HG03103 (cell line): ENCODE measurements around the gene MID1.

Experiments
- ATAC-seq: cut with Tn5 transposase; IDR thresholded peaks from one replicate; pipeline ENCODE4 v1.9.1; 2021; ENCODE audit warnings: low read depth; ENCODE audit not compliant: unreplicated experiment

Gene MID1

DNA sequence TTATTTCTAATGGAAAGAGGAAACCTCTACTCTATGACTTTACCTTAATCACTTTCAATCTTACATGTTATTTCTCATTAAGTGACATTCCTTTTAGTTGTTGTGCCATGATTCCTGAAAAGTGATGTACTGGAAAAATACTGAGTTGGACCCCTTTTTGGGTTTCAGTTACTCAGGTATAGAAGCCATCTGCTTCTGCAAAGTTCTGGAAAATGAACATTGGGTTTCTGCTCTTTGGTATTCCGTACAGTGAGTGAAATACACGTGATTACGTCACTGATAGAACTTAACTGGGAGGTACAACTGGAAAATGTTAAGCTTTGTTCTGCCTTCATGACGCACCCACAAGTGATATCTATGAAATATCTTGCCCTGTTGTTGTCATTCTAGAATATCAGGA lies 114.7 kb downstream of the MID1 start:
- ATAC-seq: no peak

GRCh38 chrX:10502961-10503360 lies 117.4 kb downstream of the MID1 start:
- ATAC-seq: no peak

DNA sequence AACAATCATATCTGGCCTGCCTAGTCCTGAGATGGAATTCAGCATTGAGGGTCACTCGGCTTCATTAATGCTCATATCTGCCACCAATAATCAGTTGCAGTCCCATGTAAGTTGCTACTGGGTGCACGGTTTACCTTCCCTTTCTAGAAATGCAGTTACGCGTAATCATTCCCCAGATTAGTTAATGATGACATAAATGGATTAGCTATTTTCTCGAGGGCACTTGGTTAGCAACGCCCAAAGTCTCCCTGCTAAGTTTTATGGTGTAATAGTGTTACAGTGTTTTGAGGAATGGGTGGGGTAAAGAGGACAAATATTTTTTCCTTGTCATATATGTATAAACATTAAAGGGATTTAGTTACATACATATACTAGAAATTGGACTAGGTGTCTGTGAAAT lies 118.8 kb downstream of the MID1 start:
- ATAC-seq: no peak

- ATAC-seq: no peak
These were observed 123.9 kb downstream of the MID1 start for GRCh38 chrX:10496345-10496965.

DNA sequence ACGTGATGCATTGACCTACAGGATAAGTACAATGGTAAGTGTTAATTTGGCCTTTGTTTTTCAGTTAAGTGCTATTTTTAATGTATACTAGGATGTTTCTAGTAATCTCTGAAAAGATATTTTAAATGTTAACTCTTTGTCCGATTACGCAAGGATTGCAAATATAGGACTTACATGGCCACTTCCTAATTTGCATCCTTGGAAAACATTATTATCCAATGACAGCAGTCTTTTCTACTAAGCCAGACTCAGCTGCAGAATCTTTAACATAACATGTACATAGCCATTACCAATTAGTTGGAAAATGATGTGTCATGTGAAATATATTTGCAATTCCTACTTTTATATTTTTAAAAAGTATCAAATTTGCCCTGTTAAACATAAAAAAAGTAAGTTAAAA lies 124.7 kb downstream of the MID1 start:
- ATAC-seq: no peak

DNA sequence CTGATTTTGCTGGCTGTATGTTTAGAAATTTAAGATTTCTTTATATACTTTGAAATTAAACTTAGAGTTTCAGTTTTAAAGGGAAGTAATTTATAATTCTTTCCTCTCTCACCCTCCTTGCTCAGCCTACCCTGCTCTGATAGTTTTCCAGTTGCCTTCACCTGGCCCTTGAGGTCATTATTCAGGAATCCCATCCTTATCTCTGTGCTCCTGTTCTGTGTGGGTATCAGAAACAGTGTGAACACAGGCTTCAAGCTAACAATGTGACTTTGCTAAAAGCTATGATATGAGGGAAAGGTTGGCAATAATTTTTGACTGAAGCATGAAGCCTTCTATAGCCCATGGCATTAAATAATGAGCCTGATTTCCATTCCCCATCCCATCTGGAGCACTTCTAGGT lies 128.1 kb downstream of the MID1 start:
- no peak for ATAC-seq

- no peak for ATAC-seq
These were observed 134.0 kb downstream of the MID1 start for GRCh38 chrX:10486373-10486772.

GRCh38 chrX:10485326-10485725 lies 135.1 kb downstream of the MID1 start:
- ATAC-seq: no peak

- ATAC-seq: no peak
These were observed 135.6 kb downstream of the MID1 start for GRCh38 chrX:10484683-10485247.

GRCh38 chrX:10483191-10483831 lies 137.1 kb downstream of the MID1 start:
- no peak for ATAC-seq

GRCh38 chrX:10482708-10483107 lies 137.7 kb downstream of the MID1 start:
- ATAC-seq: no peak

DNA sequence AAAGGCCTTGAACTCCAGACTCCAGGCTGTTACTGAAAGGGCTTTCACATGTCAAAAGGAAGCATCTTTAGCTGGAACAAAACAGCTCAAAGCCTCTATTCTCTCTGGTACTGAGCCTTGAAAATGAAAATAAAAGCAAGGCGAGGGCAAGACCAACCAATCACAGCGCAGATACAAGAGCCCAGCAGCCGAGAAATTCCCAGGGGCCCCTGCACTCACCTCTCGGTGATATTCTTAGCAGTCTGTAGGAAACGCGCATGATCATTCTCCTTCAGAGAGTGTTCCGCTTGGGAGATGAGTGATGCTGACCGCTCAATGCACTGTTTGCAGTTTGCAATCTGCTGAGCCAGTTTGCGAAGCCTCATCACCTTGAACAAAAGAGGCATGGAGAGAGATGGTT lies 138.1 kb downstream of the MID1 start:
- peak; percentile 82 for ATAC-seq

- ATAC-seq: no peak
These were observed 139.5 kb downstream of the MID1 start for GRCh38 chrX:10480861-10481260.

GRCh38 chrX:10479508-10479907 lies 140.9 kb downstream of the MID1 start:
- no peak for ATAC-seq

DNA sequence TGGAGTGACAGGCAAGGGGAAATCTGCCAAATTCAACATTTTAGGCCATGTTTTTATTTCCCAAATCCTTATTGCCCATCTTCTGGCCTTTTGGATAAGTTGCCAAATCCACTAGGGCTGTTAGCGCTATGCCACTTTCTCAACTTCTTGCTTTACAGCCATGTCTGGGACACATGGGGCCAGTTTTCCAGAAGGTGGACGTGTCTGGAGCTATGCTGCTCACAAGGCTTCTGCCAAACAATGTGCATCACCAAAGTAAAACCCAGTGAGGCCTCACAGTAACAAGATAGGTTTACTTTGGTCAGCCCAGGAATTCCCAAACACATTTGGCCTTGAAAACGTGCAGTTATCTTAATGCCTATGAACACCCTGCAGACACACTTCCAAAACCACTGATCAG lies 142.9 kb downstream of the MID1 start:
- no peak for ATAC-seq

- ATAC-seq: no peak
These were observed 145.3 kb downstream of the MID1 start for GRCh38 chrX:10474913-10475568.

- ATAC-seq: no peak
These were observed 145.9 kb downstream of the MID1 start for GRCh38 chrX:10474510-10474909.

- no peak for ATAC-seq
These were observed 149.0 kb downstream of the MID1 start for GRCh38 chrX:10471418-10471817.

- ATAC-seq: no peak
These were observed 150.4 kb downstream of the MID1 start for GRCh38 chrX:10470009-10470408.

DNA sequence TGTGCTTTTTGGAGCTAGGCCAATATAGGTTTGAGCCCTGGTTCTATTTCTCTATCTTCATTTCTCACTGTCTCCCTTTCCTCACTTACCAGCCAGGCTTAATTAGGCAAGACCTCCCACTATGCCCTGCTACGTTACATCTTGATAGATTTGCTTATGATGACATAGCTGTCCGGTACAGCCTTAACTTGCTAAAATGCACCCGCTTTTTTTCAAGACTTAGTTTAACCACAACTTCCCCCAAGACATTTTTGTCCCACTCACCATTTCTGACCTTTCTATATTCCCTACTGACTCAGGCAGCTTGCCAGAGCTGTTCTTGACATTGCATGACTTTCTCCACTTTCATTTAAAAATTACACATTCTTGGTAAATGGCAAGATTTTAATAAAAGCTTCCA lies 152.6 kb downstream of the MID1 start:
- no peak for ATAC-seq

DNA sequence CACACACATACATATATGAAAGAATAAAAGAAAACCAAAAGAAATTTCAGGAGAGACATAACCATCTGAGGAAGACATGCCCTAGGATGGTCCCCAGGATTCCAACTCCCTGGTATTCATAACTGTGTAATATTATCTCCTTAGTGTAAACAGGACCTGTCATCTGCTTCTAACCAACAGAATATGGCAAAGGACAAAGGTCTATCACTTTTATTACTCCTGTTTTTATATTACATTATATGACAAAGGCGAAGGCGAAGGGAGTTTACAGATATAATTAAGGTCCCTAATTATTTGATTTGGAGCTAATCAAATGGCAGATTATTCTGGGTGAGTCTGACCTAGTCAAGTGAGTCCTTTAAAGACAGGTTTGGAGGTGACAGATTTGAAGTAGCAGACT lies 155.1 kb downstream of the MID1 start:
- no peak for ATAC-seq

- ATAC-seq: no peak
These were observed 163.3 kb downstream of the MID1 start for GRCh38 chrX:10457092-10457491.
